Right atrium auricular region (tissue), 2 donors: ENCODE results near the gene SFXN3. TPM values are rescaled to one million over a fixed set of nuclear protein-coding genes. Genes with fewer than 3 reads are reported as not detected.

Experiments
- DNase-seq: peaks from one replicate; pipeline ENCODE4 v3.0.0-alpha.2; 2019; ENCODE audit warnings: low spot score
- H3K27ac ChIP-seq, 2 donors: fragments of 200-600 bp; sonication (generic); 1 replicate in 1 of 2; 2 replicates in 1 of 2; pipeline ENCODE4 v1.5.1; 2016 to 2019
- H3K27me3 ChIP-seq, 2 donors: fragments of 200-600 bp; sonication (generic); one replicate each; pipeline versions ENCODE4 v1.5.1 to v1.6.0; 2017 to 2019
- H3K36me3 ChIP-seq: fragments of 200-600 bp; sonication (generic); one replicate; pipeline ENCODE4 v1.5.1; 2016
- H3K4me1 ChIP-seq, 2 donors: fragments of 200-600 bp; sonication (generic); one replicate each; pipeline versions ENCODE4 v1.5.1 to v1.6.0; 2017 to 2019
- H3K4me3 ChIP-seq, 2 donors: fragments of 200-600 bp; sonication (generic); 1 replicate in 1 of 2; 2 replicates in 1 of 2; pipeline ENCODE4 v1.5.1; 2017 to 2019; ENCODE audit warnings: mild to moderate bottlenecking in 1 of 2, moderate library complexity in 1 of 2
- H3K9me3 ChIP-seq, 2 donors: fragments of 200-600 bp; sonication (generic); one replicate each; pipeline ENCODE4 v1.5.1; 2019
- CTCF ChIP-seq, 2 donors: fragments of 200-600 bp; sonication (generic); IDR thresholded peaks; one replicate each; pipeline ENCODE4 v1.5.1; 2019; ENCODE audit warnings: antibody characterized with exemption in 2 of 2
- total RNA-seq, 2 donors: library from RNA; depleted of rRNA; stranded (reverse); fragments of >200 nt; gene quantifications; one replicate each; pipeline ENCODE4 v1.1.0, GENCODE V29; 2016

Gene SFXN3
- total RNA-seq, 2 donors from 2014 or later, result 16.4 to 42.9 TPM

GRCh38 chr10:100993986-100994708 lies 36.9 kb upstream of the SFXN3 start:
- TF ChIP-seq CTCF (IDR thresholded peaks at IDR 0.05), result peak; percentile 47 to 79
- H3K36me3 ChIP-seq, result peaks cover 35% of the 10 kb centered on the region
- no peak overlapping the region for H3K4me3 ChIP-seq
- no peak for DNase-seq
- H3K27me3 ChIP-seq, result no peaks in the 10 kb centered on the region
- peaks cover 0 to 27% of the 10 kb centered on the region in 2 donors for H3K4me1 ChIP-seq
- no peak overlapping the region for H3K27ac ChIP-seq
- no peaks in the 10 kb centered on the region for H3K9me3 ChIP-seq

GRCh38 chr10:100995181-100995580 lies 35.9 kb upstream of the SFXN3 start:
- no peak overlapping the region for H3K4me3 ChIP-seq
- H3K4me1 ChIP-seq, result peaks cover 0 to 29% of the 10 kb centered on the region in 2 donors
- H3K36me3 ChIP-seq, result peaks cover 25% of the 10 kb centered on the region
- H3K27me3 ChIP-seq, result no peaks in the 10 kb centered on the region
- no peaks in the 10 kb centered on the region for H3K9me3 ChIP-seq
- H3K27ac ChIP-seq, result no peak overlapping the region
- DNase-seq, result no peak
- TF ChIP-seq CTCF (IDR thresholded peaks at IDR 0.05), result no peak

- DNase-seq, result no peak
- TF ChIP-seq CTCF (IDR thresholded peaks at IDR 0.05), result no peak
- peaks cover 9% of the 10 kb centered on the region for H3K36me3 ChIP-seq
- H3K4me1 ChIP-seq, result peaks cover 0 to 45% of the 10 kb centered on the region in 2 donors
- no peaks in the 10 kb centered on the region for H3K9me3 ChIP-seq
- H3K27me3 ChIP-seq, result no peaks in the 10 kb centered on the region
- H3K4me3 ChIP-seq, result peak overlapping the region; percentile 88 to 93
- peak overlapping the region; percentile 99 to 100 for H3K27ac ChIP-seq
These were observed 34.2 kb upstream of the SFXN3 start for GRCh38 chr10:100996678-100997359.

GRCh38 chr10:100997360-100998182 lies 33.5 kb upstream of the SFXN3 start:
- Histone ChIP-seq H3K27ac (peak overlapping the region; percentile 99 to 100), H3K4me3 (peak overlapping the region; percentile 88 to 93), H3K9me3 (no peaks in the 10 kb centered on the region), H3K36me3 (peaks cover 11% of the 10 kb centered on the region), H3K4me1 (peaks cover 0 to 53% of the 10 kb centered on the region in 2 donors), H3K27me3 (no peaks in the 10 kb centered on the region)
- peak; percentile 94 to 95 for TF ChIP-seq CTCF (IDR thresholded peaks at IDR 0.05)
- peak; percentile 70 for DNase-seq

GRCh38 chr10:100998183-100998990 lies 32.6 kb upstream of the SFXN3 start:
- Histone ChIP-seq H3K9me3 (no peaks in the 10 kb centered on the region), H3K4me1 (peaks cover 0 to 57% of the 10 kb centered on the region in 2 donors), H3K27ac (peak overlapping the region; percentile 99 to 100), H3K4me3 (peak overlapping the region; percentile 88 to 93), H3K36me3 (peaks cover 15% of the 10 kb centered on the region), H3K27me3 (no peaks in the 10 kb centered on the region)
- peak; percentile 80 for DNase-seq
- TF ChIP-seq CTCF (IDR thresholded peaks at IDR 0.05), result no peak
